ENCODE data around the gene GMIP.

Gene GMIP

DNA sequence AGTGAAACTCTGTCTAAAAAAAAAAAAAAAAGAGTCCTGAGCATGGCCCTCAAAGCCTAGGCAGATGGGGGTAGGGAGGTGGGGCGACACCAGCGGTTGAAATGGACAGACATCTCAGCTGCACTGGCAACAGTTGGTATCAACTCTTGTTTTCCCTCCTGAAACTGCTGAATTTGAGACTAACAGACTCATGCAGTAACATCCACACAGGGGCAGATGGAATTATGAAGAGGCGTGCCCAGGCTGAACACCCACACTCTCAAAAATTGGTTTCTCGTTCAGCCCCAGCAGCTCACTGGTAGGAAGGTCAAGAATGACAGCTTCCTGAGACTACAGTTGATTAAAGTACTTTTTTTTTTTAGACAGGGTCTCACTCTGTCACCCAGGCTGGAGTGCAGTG, 49.1 kb downstream of the GMIP start:
- Histone ChIP-seq H3K27me3 (ENCODE audit: insufficient read depth, low read depth, severe bottlenecking) (no peaks in the 10 kb centered on the region), H3K27ac (no peak overlapping the region), H3K4me3 (ENCODE audit: low read depth, low read length) (no peak overlapping the region), H3K9me3 (ENCODE audit: severe bottlenecking) (no peaks in the 10 kb centered on the region), H3K36me3 (peaks cover 5% of the 10 kb centered on the region; the same call in 1 of the 2 replicates)
- DNase-seq: no peak
- no peak for TF ChIP-seq CTCF (IDR thresholded peaks at IDR 0.05; ENCODE audit: low read depth, low read length)

GRCh38 chr19:19592690-19593089, 50.8 kb downstream of the GMIP start:
- TF ChIP-seq CTCF (IDR thresholded peaks at IDR 0.05; ENCODE audit: low read depth, low read length): no peak
- no peak overlapping the region for H3K4me3 ChIP-seq (ENCODE audit: low read depth, low read length)
- no peaks in the 10 kb centered on the region for H3K27me3 ChIP-seq (ENCODE audit: insufficient read depth, low read depth, severe bottlenecking)
- H3K36me3 ChIP-seq: peaks cover 5% of the 10 kb centered on the region; the same call in 1 of the 2 replicates
- DNase-seq: no peak
- H3K9me3 ChIP-seq (ENCODE audit: severe bottlenecking): no peaks in the 10 kb centered on the region
- H3K27ac ChIP-seq: no peak overlapping the region

GRCh38 chr19:19591133-19591825, 52.2 kb downstream of the GMIP start:
- TF ChIP-seq CTCF (IDR thresholded peaks at IDR 0.05; ENCODE audit: low read depth, low read length): no peak
- Histone ChIP-seq H3K9me3 (ENCODE audit: severe bottlenecking) (no peaks in the 10 kb centered on the region), H3K4me3 (ENCODE audit: low read depth, low read length) (no peak overlapping the region), H3K36me3 (peaks cover 2% of the 10 kb centered on the region; the same call in 1 of the 2 replicates), H3K27ac (no peak overlapping the region), H3K27me3 (ENCODE audit: insufficient read depth, low read depth, severe bottlenecking) (no peaks in the 10 kb centered on the region)
- no peak for DNase-seq

DNA sequence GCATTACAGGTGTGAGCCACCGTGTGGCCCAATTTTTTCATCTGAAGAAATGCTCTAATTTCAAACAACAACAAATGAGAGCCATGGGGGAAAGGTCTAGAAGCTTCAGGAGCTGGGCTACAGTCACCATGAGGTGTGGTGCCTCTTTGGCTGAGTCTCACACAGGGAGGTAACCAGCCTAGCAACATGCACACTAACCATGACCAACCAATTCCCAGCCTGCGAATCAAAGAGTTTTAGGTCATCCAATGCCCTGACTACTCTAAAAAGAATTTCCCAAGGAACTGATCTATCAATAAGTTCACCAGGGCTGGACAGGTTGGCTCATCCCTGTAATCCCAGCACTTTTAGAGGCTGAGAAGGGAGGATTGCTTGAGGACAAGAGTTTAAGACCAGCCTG, 54.9 kb downstream of the GMIP start:
- no peaks in the 10 kb centered on the region for H3K9me3 ChIP-seq (ENCODE audit: severe bottlenecking)
- no peak for DNase-seq

DNA sequence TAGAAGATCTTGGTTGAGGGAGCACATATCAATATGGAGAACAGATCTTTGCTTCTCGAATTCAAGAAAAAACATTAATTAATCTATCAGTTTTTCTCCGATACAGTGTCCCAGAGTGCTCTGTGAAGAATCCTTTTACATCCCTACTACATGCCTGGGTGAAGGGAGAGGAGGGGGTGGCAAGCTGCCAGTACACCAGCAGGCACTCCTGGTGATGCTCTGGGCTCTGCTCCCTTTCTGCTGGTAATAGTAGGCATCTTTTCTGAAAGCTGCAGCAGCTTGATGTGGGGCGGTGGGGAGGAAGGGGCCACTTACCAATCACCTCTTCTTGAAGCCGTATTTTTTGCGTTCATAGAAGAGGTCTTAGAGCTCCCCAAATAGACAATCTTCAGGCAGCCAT, 55.7 kb downstream of the GMIP start:
- Histone ChIP-seq H3K27me3 (ENCODE audit: insufficient read depth, low read depth, severe bottlenecking) (no peaks in the 10 kb centered on the region), H3K4me3 (ENCODE audit: low read depth, low read length) (no peak overlapping the region), H3K9me3 (ENCODE audit: severe bottlenecking) (no peaks in the 10 kb centered on the region), H3K36me3 (no peaks in the 10 kb centered on the region), H3K27ac (no peak overlapping the region)
- no peak for DNase-seq
- no peak for TF ChIP-seq CTCF (IDR thresholded peaks at IDR 0.05; ENCODE audit: low read depth, low read length)

More for the DNA sequence above, 54.9 kb downstream of the GMIP start:
- no peak for TF ChIP-seq CTCF (IDR thresholded peaks at IDR 0.05; ENCODE audit: low read depth, low read length)
- no peak overlapping the region for H3K4me3 ChIP-seq (ENCODE audit: low read depth, low read length)
- no peaks in the 10 kb centered on the region for H3K27me3 ChIP-seq (ENCODE audit: insufficient read depth, low read depth, severe bottlenecking)
- no peaks in the 10 kb centered on the region; the same call in 1 of the 2 replicates for H3K36me3 ChIP-seq
- H3K27ac ChIP-seq: no peak overlapping the region

DNA sequence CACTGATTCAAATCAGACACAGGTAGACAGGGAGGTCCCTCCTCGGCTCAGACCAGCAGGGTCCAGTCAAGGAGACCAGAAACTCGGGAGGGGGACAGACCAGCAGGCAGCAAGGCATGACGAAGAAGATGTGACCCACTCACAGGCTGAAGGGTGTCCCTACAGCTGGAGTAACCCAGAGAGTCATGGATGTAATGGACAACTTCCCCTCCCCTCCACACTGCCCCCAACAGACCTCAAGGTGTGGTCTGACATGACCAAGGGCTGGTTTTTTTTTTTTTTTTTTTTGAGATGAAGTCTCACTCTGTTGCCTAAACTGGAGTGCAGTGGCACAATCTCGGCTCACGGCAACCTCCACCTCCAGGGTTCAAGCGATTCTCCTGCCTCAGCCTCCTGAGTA, 59.1 kb downstream of the GMIP start:
- no peak overlapping the region for H3K27ac ChIP-seq
- no peak for DNase-seq
- no peaks in the 10 kb centered on the region for H3K36me3 ChIP-seq
- H3K9me3 ChIP-seq (ENCODE audit: severe bottlenecking): no peaks in the 10 kb centered on the region
- no peaks in the 10 kb centered on the region for H3K27me3 ChIP-seq (ENCODE audit: insufficient read depth, low read depth, severe bottlenecking)
- TF ChIP-seq CTCF (IDR thresholded peaks at IDR 0.05; ENCODE audit: low read depth, low read length): no peak
- no peak overlapping the region for H3K4me3 ChIP-seq (ENCODE audit: low read depth, low read length)
